ENCODE data around the gene CARMIL1. TPM values are rescaled to one million over a fixed set of nuclear protein-coding genes. Genes with fewer than 3 reads are reported as not detected.

CARMIL1 gene
- total RNA-seq, 2 experiments from 2014 or later: 3.9 to 4.0 TPM

GRCh38 chr6:25314509-25315175 is 35.5 kb downstream of the CARMIL1 start:
- Mint-ChIP-seq H3K36me3 (ENCODE audit: low read depth) (no peaks in the 10 kb centered on the region), H3K4me3 (no peak overlapping the region), H3K9me3 (no peaks in the 10 kb centered on the region), H3K27ac (no peak overlapping the region), H3K4me1 (ENCODE audit: low read depth) (peaks cover 26% of the 10 kb centered on the region), H3K27me3 (ENCODE audit: low read depth) (no peaks in the 10 kb centered on the region)
- intact Hi-C loops (cut with micrococcal nuclease): no loop called here
- no peak for DNase-seq
- CTCF ChIA-PET: interaction anchor here (0.6 to 1.0 kb wide), 2 partner anchors 10 to 19 kb away, joined by 3 to 5 read pairs; no protein-coding TSS in a partner anchor

GRCh38 chr6:25315194-25316177 is 36.3 kb downstream of the CARMIL1 start:
- intact Hi-C loops (cut with micrococcal nuclease): no loop called here
- no peaks in the 10 kb centered on the region for H3K27me3 Mint-ChIP-seq (ENCODE audit: low read depth)
- H3K36me3 Mint-ChIP-seq (ENCODE audit: low read depth): no peaks in the 10 kb centered on the region
- no peak for DNase-seq
- no peaks in the 10 kb centered on the region for H3K9me3 Mint-ChIP-seq
- H3K4me1 Mint-ChIP-seq (ENCODE audit: low read depth): peaks cover 26% of the 10 kb centered on the region
- CTCF ChIA-PET: interaction anchor here (0.6 to 1.0 kb wide), 2 partner anchors 9 to 96 kb away, joined by 3 read pairs; no protein-coding TSS in a partner anchor
- H3K4me3 Mint-ChIP-seq: no peak overlapping the region
- H3K27ac Mint-ChIP-seq: no peak overlapping the region

- Mint-ChIP-seq H3K9me3 (no peaks in the 10 kb centered on the region), H3K36me3 (ENCODE audit: low read depth) (no peaks in the 10 kb centered on the region), H3K4me1 (ENCODE audit: low read depth) (peaks cover 19% of the 10 kb centered on the region), H3K27me3 (ENCODE audit: low read depth) (no peaks in the 10 kb centered on the region), H3K4me3 (no peak overlapping the region), H3K27ac (no peak overlapping the region)
- intact Hi-C loops (cut with micrococcal nuclease): no loop called here
- DNase-seq: no peak
- CTCF ChIA-PET: interaction anchor here (1.0 kb wide), 1 partner anchor 97 kb away, joined by 3 read pairs; no protein-coding TSS in a partner anchor
These were observed 37.5 kb downstream of the CARMIL1 start for GRCh38 chr6:25316626-25317025.

- H3K36me3 Mint-ChIP-seq (ENCODE audit: low read depth): no peaks in the 10 kb centered on the region
- intact Hi-C loops (cut with micrococcal nuclease): no loop called here
- H3K4me1 Mint-ChIP-seq (ENCODE audit: low read depth): peaks cover 3% of the 10 kb centered on the region
- no peaks in the 10 kb centered on the region for H3K27me3 Mint-ChIP-seq (ENCODE audit: low read depth)
- no peak for DNase-seq
- H3K9me3 Mint-ChIP-seq: no peaks in the 10 kb centered on the region
- CTCF ChIA-PET: no interaction called here
- H3K27ac Mint-ChIP-seq: no peak overlapping the region
- H3K4me3 Mint-ChIP-seq: no peak overlapping the region
These were observed 39.4 kb downstream of the CARMIL1 start for GRCh38 chr6:25318589-25318988.

- Mint-ChIP-seq H3K4me1 (ENCODE audit: low read depth) (no peaks in the 10 kb centered on the region), H3K27me3 (ENCODE audit: low read depth) (no peaks in the 10 kb centered on the region), H3K27ac (no peak overlapping the region), H3K4me3 (no peak overlapping the region), H3K36me3 (ENCODE audit: low read depth) (no peaks in the 10 kb centered on the region), H3K9me3 (no peaks in the 10 kb centered on the region)
- CTCF ChIA-PET: interaction anchor here (1.0 kb wide), 1 partner anchor 171 kb away, joined by 3 read pairs; no protein-coding TSS in a partner anchor
- no peak for DNase-seq
- intact Hi-C loops (cut with micrococcal nuclease): no loop called here
These were observed 41.3 kb downstream of the CARMIL1 start for GRCh38 chr6:25320459-25320858.

- CTCF ChIA-PET: interaction anchor here (1.1 kb wide), 1 partner anchor 167 kb away, joined by 3 read pairs; no protein-coding TSS in a partner anchor
- H3K27me3 Mint-ChIP-seq (ENCODE audit: low read depth): no peaks in the 10 kb centered on the region
- no peaks in the 10 kb centered on the region for H3K4me1 Mint-ChIP-seq (ENCODE audit: low read depth)
- H3K4me3 Mint-ChIP-seq: no peak overlapping the region
- DNase-seq: no peak
- H3K27ac Mint-ChIP-seq: no peak overlapping the region
- no peaks in the 10 kb centered on the region for H3K36me3 Mint-ChIP-seq (ENCODE audit: low read depth)
- no peaks in the 10 kb centered on the region for H3K9me3 Mint-ChIP-seq
- intact Hi-C loops (cut with micrococcal nuclease): no loop called here
These were observed 43.5 kb downstream of the CARMIL1 start for GRCh38 chr6:25322692-25323091.

GRCh38 chr6:25324066-25324762 is 45.0 kb downstream of the CARMIL1 start:
- intact Hi-C loops (cut with micrococcal nuclease): no loop called here
- H3K4me1 Mint-ChIP-seq (ENCODE audit: low read depth): no peaks in the 10 kb centered on the region
- no peak overlapping the region for H3K4me3 Mint-ChIP-seq
- CTCF ChIA-PET: interaction anchor here (0.6 to 1.3 kb wide), 4 partner anchors 9 to 80 kb away, joined by 3 to 5 read pairs (median 4); no protein-coding TSS in a partner anchor
- no peaks in the 10 kb centered on the region for H3K27me3 Mint-ChIP-seq (ENCODE audit: low read depth)
- H3K9me3 Mint-ChIP-seq: no peaks in the 10 kb centered on the region
- H3K27ac Mint-ChIP-seq: no peak overlapping the region
- DNase-seq: no peak
- H3K36me3 Mint-ChIP-seq (ENCODE audit: low read depth): no peaks in the 10 kb centered on the region

- no peak overlapping the region for H3K4me3 Mint-ChIP-seq
- peaks cover 12% of the 10 kb centered on the region for H3K4me1 Mint-ChIP-seq (ENCODE audit: low read depth)
- CTCF ChIA-PET: interaction anchor here (1.1 kb wide), 1 partner anchor 47 kb away, joined by 3 read pairs; the partner anchor contains the start of gene CARMIL1
- DNase-seq: no peak
- H3K36me3 Mint-ChIP-seq (ENCODE audit: low read depth): no peaks in the 10 kb centered on the region
- no peak overlapping the region for H3K27ac Mint-ChIP-seq
- H3K27me3 Mint-ChIP-seq (ENCODE audit: low read depth): no peaks in the 10 kb centered on the region
- intact Hi-C loops (cut with micrococcal nuclease): no loop called here
- H3K9me3 Mint-ChIP-seq: no peaks in the 10 kb centered on the region
These were observed 47.0 kb downstream of the CARMIL1 start for GRCh38 chr6:25326126-25326525.

- intact Hi-C loops (cut with micrococcal nuclease): no loop called here
- Mint-ChIP-seq H3K27ac (no peak overlapping the region), H3K36me3 (ENCODE audit: low read depth) (no peaks in the 10 kb centered on the region)
These were observed 47.8 kb downstream of the CARMIL1 start for GRCh38 chr6:25326960-25327359.

GRCh38 chr6:25327432-25327831 is 48.3 kb downstream of the CARMIL1 start:
- Mint-ChIP-seq H3K9me3 (no peaks in the 10 kb centered on the region), H3K4me1 (ENCODE audit: low read depth) (peaks cover 17% of the 10 kb centered on the region), H3K4me3 (no peak overlapping the region), H3K27ac (no peak overlapping the region), H3K27me3 (ENCODE audit: low read depth) (no peaks in the 10 kb centered on the region), H3K36me3 (ENCODE audit: low read depth) (no peaks in the 10 kb centered on the region)
- intact Hi-C loops (cut with micrococcal nuclease): no loop called here
- no peak for DNase-seq
- CTCF ChIA-PET: interaction anchor here (1.0 kb wide), 1 partner anchor 49 kb away, joined by 3 read pairs; no protein-coding TSS in a partner anchor

More at GRCh38 chr6:25326960-25327359, 47.8 kb downstream of the CARMIL1 start:
- peaks cover 17% of the 10 kb centered on the region for H3K4me1 Mint-ChIP-seq (ENCODE audit: low read depth)
- H3K9me3 Mint-ChIP-seq: no peaks in the 10 kb centered on the region
- no peak overlapping the region for H3K4me3 Mint-ChIP-seq
- no peak for DNase-seq
- CTCF ChIA-PET: no interaction called here
- H3K27me3 Mint-ChIP-seq (ENCODE audit: low read depth): no peaks in the 10 kb centered on the region

- Mint-ChIP-seq H3K27me3 (ENCODE audit: low read depth) (no peaks in the 10 kb centered on the region), H3K4me3 (no peak overlapping the region), H3K27ac (no peak overlapping the region), H3K36me3 (ENCODE audit: low read depth) (no peaks in the 10 kb centered on the region), H3K4me1 (ENCODE audit: low read depth) (peaks cover 17% of the 10 kb centered on the region), H3K9me3 (no peaks in the 10 kb centered on the region)
- DNase-seq: no peak
- CTCF ChIA-PET: no interaction called here
- intact Hi-C loops (cut with micrococcal nuclease): no loop called here
These were observed 50.1 kb downstream of the CARMIL1 start for GRCh38 chr6:25329161-25329817.
